Stimulated activated CD4-positive, alpha-beta T cell treated with anti-CD3 and anti-CD28 coated beads, Interleukin-15, amount 100 ng/mL, for 1 hour (primary cell): ENCODE measurements around the gene VPS4A.
"Not testable (repeated sequence)": the region's sequence is repeated elsewhere in the genome, so short reads cannot be mapped to it uniquely, and the experiment has no call there.

Source experiments
- DNase-seq, 2 donors: peaks; one replicate each; pipeline ENCODE4 v3.0.0-alpha.2; 2020; ENCODE audit warnings: low read depth in 1 of 2, low spot score in 1 of 2

The VPS4A gene

DNA sequence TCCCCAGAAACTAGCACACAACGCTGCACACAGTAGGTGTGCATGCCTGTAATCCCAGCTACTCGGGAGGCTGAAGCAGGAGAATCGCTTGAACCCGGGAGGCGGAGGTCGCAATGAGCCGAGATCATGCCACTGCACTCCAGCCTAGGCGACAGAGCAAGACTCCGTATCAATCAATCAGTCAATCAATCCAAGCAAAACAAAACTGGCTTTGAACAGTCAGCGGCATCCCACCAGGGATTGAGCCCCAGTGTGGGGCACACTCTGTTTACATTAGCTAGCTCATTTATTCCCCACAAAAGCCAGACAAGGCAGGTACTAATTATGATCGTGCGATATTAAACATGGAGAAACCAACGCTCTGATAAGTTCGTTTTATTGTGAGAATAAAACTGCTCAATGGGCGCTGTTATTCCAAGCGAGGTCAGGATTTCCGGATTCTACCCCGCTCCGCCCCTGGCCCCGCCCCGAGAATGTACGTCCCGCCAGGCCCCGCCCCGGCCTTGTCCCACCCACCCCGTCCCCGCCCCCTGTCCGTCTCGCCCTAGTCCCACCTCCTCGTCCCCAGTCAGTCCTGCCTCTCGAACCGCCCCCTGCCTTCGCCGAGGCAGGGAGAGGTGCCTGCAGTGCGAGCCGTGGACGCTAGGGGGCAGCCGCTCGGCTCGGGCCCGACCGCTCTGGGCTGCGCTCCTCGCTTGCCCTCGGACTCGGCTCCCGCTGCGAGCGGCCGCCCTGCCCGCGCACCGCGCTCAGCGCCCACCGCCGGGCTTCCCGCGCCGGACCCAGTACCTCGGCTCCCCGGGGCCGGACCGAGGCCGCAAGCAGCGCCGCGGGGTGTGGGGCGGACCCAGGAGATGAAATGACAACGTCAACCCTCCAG, at the start of gene VPS4A:
TSS of gene VPS4A (plus strand) at position 698 of the 880 bp plus-strand sequence. CDS start at position 860, 162 bp downstream.
- peak; percentile 97 for DNase-seq

DNA sequence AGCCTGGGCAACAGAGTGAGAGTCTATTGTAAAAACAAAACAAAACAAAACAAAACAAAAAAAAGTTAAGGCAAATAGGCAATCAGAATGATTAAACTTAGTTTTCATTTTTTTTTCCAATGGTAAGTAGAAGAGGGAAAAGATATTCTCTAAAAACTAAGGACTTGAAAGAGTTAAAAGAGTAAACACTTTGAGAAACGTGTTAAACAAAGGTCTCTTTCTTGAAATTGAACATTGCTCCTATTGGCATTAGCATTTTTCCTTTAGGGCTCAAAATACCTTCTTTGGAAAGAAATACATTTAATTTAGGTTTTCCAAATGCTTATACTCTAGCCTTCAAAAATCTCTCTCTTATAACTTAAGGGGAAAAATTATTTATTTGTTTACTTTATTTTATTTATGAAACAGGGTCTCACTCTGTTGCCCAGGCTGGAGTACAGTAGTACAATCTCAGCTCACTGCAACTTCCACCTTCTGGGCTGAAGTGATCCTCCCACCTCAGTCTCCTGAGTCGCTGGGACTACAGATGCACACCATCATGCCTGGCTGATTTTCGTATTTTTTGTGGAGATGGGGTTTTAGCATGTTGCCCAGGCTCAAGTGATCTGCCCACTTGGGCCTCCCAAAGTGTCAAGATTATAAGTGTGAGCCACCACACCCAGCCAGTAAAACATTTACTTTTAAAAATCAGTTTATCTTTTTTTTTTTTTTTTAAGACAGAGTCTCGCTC, 44.7 kb upstream of the VPS4A start:
- DNase-seq: no peak

DNA sequence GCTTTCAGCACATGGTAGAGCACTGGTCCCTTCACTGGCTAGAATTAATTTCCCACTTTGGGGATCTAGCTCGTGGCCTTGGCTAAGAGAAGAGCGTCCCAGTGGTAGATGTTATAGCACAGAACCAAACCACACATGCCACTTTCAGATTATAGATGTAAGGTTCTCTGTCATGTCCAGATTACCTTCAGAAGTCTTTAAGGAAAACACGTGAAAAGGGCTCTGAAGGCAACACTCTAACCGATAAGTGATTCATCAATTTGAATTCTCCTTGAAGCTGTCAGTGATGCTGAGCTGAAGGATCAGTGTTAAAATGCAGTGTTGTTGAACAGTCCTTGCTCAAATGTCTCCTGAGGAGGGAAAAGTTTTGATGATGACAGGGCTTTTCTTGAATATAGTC, 43.5 kb upstream of the VPS4A start:
- DNase-seq: no peak

DNA sequence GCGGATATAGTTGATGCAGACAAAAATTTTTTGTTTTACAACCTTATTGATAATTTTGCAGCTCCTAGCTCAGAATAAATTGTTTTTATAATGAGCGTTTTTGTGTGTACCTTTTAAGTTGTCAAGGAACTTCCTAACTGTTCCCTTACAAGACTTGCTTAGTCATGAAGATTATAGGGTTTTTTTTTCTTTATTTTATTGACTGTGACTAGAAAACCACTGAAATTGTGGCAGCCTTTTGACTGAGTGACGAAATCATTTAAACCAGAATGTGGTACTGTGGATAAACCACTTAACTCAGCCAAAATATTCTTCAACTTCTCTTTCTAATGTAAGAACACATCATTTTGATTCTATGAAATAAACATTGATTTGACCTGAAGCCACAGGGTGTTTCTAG, 40.8 kb upstream of the VPS4A start:
- no peak for DNase-seq

DNA sequence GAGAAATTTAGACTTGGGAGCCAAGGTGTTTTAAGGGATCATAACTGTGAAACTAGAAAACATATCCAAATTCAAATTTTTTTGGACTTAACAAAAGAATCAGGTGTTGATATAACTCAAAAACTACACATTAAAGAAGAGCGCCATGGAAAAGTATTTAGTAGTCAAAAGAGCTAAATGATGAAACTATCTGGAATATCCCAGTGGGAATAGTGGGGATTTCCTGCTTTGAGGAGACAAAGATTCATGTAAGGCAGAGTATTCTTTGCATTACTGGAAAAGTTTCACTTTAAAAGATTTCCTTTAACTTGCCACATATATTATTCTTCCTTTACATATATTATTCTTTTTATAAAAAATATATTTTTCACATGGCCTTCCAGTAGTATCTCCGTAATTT, 40.3 kb upstream of the VPS4A start:
- no peak for DNase-seq

DNA sequence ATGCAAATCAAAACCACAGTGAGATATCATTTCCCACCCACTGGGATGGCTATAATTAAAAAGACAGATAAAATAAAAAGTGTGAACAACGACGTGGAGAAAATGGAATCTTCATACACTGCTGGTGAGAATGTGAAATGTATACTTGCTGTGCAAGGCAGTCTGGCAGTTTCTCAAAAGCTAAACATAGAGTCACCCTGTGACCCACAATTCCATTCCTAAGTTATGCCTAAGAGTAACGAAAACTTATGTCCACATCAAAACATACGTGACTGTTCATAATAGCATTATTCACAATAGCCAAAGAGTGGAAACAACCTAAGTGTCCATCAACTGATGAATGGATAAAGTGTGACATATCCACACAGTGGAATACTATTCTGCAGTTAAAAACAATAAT, 38.1 kb upstream of the VPS4A start:
- no peak for DNase-seq

DNA sequence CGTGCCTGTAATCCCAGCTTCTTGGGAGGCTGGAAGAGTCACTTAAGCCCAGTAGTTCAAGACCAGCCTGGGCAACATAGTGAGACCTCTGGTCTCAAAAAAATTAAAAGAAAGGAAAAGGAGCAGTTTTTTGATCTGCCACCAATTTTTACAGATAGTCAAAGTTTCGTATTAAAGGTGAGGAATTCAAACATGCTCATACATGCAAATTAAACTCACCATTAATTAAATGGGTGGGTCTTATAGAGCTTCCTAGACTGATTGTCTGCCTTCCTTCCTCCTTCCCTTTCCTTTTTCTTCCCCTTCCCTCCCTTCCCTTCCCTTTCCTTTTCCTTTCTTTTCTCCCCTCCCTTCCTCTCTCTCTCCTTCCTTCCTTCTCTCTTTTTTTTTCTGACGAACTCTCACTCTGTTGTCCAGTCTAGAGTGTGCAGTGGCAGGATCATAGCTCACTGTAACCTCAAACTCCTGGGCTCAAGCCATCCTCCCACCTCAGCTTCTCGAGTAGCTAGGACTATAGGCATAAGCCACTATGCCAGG, 36.4 kb upstream of the VPS4A start:
- no peak for DNase-seq

DNA sequence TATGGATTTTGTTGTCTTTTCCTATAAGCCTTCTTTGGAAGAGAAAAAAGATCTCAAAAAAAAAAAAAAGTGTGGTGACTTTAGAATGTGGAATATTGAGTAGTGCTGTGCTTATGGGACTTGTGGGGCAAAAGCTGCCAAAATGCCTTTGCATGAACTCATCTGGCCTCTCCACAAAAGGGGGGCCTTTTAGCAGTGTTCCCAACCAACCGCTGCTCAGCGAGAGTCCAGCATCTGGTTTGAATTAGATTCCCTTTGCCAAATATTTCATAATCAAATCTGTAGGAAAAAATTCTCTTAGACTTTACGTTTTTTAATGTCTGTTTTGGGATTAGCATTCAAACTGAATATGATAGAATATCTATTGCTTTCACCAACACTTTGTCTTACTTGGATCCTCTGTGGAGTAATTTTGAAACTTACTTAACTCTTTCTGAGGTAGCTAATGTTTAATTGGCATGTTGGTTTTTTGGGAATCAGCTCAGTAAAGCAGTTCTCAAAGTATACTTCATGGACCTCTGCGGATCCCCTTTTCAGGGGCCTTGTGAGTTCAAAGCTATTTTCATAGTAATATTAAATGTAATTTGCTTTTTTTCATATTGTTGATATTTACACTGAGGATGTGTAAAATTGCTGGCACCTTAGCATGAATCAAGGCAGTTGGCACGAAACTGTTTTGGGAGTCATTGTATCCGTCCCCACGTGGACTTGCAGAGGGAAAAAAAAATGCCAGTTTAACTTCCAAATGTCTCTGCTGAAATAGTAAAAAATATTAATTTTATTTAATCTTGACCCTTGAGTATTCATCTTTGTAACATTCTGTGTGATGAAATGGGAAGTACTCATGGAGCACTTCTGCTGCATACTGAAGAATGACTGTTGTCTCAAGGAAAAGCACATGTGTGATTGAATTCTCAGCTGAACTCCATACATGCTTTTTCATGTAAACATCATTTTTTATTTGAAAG, 34.7 kb upstream of the VPS4A start:
- DNase-seq: no peak

DNA sequence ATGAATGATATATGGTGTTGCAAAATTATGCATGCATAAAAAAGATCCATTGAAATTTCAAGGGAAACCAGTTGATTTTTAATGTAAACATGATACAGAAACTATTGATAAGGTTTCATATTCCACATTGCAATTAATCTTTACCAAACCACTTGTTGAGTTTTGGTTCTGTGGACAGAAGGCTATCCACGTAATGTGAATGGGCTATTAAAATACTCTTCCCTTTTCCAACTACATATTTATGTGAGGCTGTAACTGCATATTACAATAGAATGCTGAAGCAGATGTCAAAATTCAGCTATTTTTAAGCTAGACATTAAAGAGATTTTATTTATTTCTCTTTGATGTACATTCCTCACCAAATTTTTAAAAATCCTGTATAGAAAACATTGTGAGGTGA, 33.7 kb upstream of the VPS4A start:
- no peak for DNase-seq

DNA sequence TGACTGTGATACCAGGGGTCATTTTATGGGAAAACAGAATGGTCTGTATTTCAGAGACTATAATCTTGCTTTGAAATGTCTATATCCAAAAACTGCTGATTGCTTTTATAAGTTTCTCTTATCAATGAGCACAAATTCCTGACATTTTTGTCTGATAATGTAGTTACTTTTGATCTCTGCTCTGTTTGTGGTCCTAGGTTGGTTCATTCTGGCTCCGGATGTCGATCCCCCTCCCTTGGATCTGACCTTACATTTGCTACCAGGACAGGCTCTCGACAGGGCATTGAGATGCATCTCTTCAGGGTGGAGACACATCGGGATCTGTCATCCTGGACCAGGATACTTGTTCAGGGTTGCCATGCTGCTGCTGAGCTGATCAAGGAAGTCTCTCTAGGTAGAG, 27.3 kb upstream of the VPS4A start:
- no peak for DNase-seq

DNA sequence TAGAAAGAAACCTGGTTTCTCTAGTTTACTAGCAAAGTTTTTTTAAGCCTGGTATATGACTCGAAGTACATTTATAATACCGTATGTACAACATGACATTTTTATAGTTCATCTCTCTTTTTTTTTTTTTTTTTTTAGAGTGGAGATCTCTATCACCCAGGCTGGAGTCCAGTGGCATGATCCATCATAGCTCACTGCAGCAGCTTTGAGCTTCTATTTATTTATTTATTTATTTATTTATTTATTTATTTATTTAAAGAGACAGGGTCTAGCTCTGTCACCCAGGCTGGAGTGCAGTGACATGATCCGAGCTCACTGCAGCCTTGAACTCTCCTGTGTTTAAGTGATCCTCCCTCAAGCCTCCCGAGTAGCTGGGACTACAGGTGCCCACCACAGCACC, 25.9 kb upstream of the VPS4A start:
- DNase-seq: no peak

DNA sequence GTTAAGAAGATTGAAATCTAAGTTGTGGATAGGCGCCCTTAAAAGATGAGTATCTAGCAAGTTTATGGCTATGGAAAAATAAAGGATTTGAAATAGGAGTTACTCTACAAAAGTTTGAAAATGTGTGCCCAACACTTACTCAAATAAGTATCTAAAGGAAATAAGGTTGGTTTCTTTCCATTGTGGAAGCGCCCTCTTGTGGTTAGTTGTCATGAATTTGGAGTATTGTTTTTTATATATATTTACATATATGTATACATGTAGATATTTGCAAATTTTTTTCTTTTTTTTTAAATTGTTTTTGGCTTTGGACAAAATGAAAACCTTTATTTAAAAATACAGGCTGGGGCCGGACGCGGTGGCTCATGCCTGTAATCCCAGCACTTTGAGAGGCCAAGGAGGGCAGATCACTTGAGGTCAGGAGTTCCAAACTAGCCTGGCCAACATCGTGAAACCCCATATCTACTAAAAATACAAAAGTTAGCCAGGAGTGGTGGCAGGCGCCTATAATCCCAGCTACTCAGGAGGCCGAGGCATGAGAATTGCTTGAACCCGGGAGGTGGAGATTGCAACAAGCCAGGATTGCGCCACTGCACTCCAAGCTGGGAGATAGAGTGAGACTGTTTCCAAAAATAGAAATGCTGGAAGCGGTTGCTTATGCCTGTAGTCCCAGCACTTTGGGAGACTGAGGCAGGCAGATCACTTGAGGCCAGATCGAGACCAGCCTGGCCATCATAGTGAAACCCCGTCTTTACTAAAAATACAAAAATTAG, 24.0 kb upstream of the VPS4A start:
- DNase-seq: no peak

DNA sequence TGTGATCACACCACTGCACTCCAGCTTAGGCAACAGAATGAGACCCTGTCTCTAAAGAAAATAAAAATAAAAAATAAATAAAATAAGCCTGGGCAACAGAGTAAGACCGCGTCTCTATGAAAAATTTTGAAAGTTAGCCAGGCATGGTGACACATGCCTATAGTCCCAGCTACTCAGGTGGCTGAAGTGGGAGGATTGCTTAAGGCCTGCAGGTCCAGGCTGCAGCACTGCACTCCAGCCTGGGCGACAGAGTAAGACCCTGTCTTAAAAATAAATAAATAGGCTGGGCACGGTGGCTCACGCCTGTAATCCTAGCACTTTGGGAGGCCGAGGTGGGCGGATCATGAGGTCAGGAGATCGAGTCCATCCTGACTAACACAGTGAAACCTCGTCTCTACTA, 19.5 kb upstream of the VPS4A start:
- DNase-seq: not testable (repeated sequence)

DNA sequence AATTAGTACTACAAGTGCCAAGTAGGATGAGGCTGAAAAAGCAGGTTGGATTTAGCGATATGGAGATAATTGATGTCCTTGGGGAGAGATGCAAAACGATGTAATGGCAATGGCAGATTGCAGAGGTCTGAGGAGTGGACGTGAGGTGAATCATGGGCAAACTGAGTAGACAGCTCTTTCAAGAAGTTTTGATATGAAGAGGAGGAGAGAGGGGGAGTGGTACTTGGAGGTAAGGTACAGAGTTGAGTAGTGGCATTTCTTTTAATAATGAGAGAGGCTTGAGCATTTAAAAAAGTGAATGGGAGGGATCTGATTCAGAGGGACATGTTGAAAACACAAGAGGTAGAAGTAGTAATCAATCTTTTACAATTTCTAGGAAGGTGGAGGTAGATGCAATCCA, 17.7 kb upstream of the VPS4A start:
- DNase-seq: no peak

DNA sequence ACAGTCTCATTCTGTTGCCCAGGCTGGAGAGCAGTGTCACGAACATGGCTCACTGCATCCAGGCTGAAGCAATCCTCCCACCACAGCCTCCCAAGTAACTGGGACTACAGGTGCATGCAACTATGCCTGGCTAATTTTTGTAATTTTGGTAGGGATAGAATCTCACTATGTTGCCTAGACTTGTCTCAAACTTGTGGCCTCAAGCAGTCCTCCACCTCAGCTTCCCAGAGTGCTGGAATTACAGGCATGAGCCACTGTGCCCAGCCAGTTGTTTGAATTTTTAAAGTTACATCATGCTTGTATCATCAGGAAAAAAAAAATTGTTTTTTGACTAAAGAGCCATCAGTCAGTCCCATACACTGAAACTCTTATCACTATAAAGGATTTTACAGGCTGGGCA, 17.1 kb upstream of the VPS4A start:
- DNase-seq: no peak

DNA sequence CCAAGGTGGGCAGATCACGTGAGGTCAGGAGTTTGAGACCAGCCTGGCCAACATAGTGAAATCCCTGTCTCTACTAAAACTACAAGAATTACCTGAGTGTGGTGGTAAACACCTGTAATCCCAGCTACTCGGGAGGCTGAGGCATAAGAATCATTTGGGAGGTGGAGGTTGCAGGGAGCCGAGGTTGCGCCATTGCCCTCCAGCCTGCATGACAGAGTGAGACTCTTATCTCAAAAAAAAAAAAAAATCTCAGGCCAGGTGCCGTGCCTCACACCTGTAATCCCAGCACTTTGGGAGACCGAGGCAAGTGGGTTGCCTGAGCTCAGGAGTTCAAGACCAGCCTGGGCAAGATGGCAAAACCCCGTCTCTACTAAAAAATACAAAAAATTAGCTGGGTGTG, 14.4 kb upstream of the VPS4A start:
- not testable (repeated sequence) for DNase-seq

DNA sequence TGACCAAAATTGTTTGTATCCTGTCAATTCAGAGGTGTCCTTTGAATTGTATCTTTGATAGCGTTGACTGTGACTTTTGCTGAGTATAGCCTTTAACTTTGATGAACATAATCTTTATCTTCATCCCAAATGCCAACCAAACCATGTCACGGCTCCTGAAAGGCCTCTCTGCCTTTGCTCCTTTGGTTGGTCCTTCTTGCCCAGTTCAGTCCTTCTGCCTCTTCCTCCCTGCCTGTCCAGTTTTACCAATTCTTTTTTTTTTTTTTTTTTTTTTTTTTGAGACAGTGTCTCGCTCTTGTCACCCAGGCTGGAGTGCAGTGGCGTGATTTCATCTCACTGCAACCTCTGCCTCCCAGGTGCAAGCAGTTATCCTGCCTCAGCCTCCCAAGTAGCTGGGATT, 12.9 kb upstream of the VPS4A start:
- DNase-seq: no peak

DNA sequence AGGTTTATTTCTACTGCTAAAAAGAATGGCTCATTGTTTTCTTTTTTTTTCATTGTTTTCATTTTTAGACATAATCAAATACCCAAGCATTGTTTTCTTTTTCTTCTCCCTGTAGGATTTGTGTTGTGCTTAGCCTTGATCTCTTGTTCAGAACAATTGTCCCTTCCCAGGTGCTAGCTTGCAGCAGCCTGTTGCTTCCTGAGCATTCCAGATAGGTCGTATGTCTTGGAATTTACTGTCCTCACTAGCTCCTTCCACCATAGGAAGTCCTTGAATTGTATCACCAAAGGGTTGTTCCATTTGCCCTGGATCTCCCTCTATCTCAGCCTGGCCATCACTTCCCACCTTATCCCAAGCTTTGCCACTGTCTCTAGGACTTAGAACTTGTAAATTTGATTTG, 10.0 kb upstream of the VPS4A start:
- no peak for DNase-seq

DNA sequence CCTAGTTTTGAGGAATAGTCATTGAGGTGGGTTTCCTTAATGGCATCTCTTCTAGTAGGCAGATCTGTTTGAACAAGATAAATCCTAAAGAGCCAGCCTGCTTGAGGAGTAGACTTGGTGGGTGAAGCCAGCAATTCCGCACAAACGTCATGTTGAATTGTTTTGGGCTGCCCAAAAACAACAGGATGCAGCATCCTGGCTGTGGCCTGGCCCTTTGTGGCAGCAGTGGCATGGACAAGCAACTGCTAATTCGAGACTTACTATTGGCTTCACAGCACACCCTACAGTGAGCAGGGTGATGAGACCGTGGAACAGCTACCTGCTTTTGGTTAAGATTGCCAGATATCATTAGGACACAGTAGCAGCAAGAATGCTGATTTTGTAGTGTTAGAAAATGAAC, 9.3 kb upstream of the VPS4A start:
- DNase-seq: no peak

DNA sequence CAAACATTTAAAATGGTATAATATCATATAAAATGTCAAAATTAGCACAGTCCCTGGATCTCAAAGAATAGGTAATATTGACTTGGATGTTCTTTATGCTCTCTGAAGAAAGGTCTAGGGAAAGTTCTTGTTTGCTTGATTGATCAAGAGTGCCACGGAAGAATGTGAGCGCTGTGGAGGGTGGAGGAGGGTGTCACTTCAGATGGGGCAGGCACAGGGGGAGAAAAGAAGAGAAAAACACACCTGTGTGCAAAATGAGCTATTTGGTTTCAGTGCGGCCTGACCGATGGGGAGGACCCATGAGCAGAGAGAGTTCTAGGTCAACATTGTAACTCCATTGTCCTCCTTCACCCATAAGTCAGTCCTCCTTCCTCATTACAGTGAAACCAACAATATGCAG, 8.8 kb upstream of the VPS4A start:
- no peak for DNase-seq
